ENCODE data around the gene TFPI.

Gene TFPI

GRCh38 chr2:187469538-187469937, 84.7 kb downstream of the TFPI start:
- TF ChIP-seq FOXM1 (IDR thresholded peaks at IDR 0.05; ENCODE audit: borderline replicate concordance, low read depth) (no peak), TAF1 (IDR thresholded peaks at IDR 0.05; ENCODE audit: low read depth) (no peak), ZBTB7A (IDR thresholded peaks at IDR 0.05; ENCODE audit: low read depth) (no peak), CEBPB (IDR thresholded peaks at IDR 0.05) (no peak), CREB1 (IDR thresholded peaks at IDR 0.05; ENCODE audit: low read depth) (no peak), EP300 (IDR thresholded peaks at IDR 0.05; ENCODE audit: borderline replicate concordance) (no peak), EGR1 (IDR thresholded peaks at IDR 0.05) (no peak)

- no peak for TF ChIP-seq CEBPB (IDR thresholded peaks at IDR 0.05)
- no peak for TF ChIP-seq TCF12 (IDR thresholded peaks at IDR 0.05; ENCODE audit: low read depth)
- TF ChIP-seq ZBTB7A (IDR thresholded peaks at IDR 0.05; ENCODE audit: low read depth): no peak
- no peak for TF ChIP-seq NFIC (IDR thresholded peaks at IDR 0.05)
- no peak for TF ChIP-seq RAD21 (IDR thresholded peaks at IDR 0.05; ENCODE audit: low read depth)
- no peak for TF ChIP-seq TAF1 (IDR thresholded peaks at IDR 0.05; ENCODE audit: low read depth)
- TF ChIP-seq USF1 (IDR thresholded peaks at IDR 0.05): no peak
- no peak for TF ChIP-seq TEAD4 (IDR thresholded peaks at IDR 0.05)
- TF ChIP-seq YY1 (IDR thresholded peaks at IDR 0.05; ENCODE audit: low read depth): no peak
These were observed 86.0 kb downstream of the TFPI start for GRCh38 chr2:187468262-187468661.

- no peak for TF ChIP-seq USF1 (IDR thresholded peaks at IDR 0.05)
- TF ChIP-seq ZBTB7A (IDR thresholded peaks at IDR 0.05; ENCODE audit: low read depth): no peak
- no peak for TF ChIP-seq MAX (IDR thresholded peaks at IDR 0.05)
- TF ChIP-seq CREB1 (IDR thresholded peaks at IDR 0.05; ENCODE audit: low read depth): no peak
- no peak for TF ChIP-seq EGR1 (IDR thresholded peaks at IDR 0.05)
These were observed 88.0 kb downstream of the TFPI start for GRCh38 chr2:187466129-187466792.

- TF ChIP-seq MAX (IDR thresholded peaks at IDR 0.05) (no peak), TAF1 (IDR thresholded peaks at IDR 0.05; ENCODE audit: low read depth) (no peak), ZBTB7A (IDR thresholded peaks at IDR 0.05; ENCODE audit: low read depth) (no peak), REST (IDR thresholded peaks at IDR 0.05; ENCODE audit: low read depth) (no peak), EP300 (IDR thresholded peaks at IDR 0.05; ENCODE audit: borderline replicate concordance) (no peak), YY1 (IDR thresholded peaks at IDR 0.05; ENCODE audit: low read depth) (no peak), RAD21 (IDR thresholded peaks at IDR 0.05; ENCODE audit: low read depth) (no peak), CEBPB (IDR thresholded peaks at IDR 0.05) (no peak), USF1 (IDR thresholded peaks at IDR 0.05) (no peak), EGR1 (IDR thresholded peaks at IDR 0.05) (no peak), TCF12 (IDR thresholded peaks at IDR 0.05; ENCODE audit: low read depth) (no peak), TEAD4 (IDR thresholded peaks at IDR 0.05) (no peak), CREB1 (IDR thresholded peaks at IDR 0.05; ENCODE audit: low read depth) (no peak), FOXM1 (IDR thresholded peaks at IDR 0.05; ENCODE audit: borderline replicate concordance, low read depth) (no peak), NFIC (IDR thresholded peaks at IDR 0.05) (no peak)
These were observed 91.4 kb downstream of the TFPI start for GRCh38 chr2:187462839-187463238.

GRCh38 chr2:187461294-187462261, 92.7 kb downstream of the TFPI start:
- TF ChIP-seq ZBTB7A (IDR thresholded peaks at IDR 0.05; ENCODE audit: low read depth): no peak
- no peak for TF ChIP-seq YY1 (IDR thresholded peaks at IDR 0.05; ENCODE audit: low read depth)
- no peak for TF ChIP-seq TCF12 (IDR thresholded peaks at IDR 0.05; ENCODE audit: low read depth)
- TF ChIP-seq NFIC (IDR thresholded peaks at IDR 0.05): no peak
- no peak for TF ChIP-seq CEBPB (IDR thresholded peaks at IDR 0.05)
- no peak for TF ChIP-seq TAF1 (IDR thresholded peaks at IDR 0.05; ENCODE audit: low read depth)
- no peak for TF ChIP-seq EP300 (IDR thresholded peaks at IDR 0.05; ENCODE audit: borderline replicate concordance)
- no peak for TF ChIP-seq FOXM1 (IDR thresholded peaks at IDR 0.05; ENCODE audit: borderline replicate concordance, low read depth)
- TF ChIP-seq RAD21 (IDR thresholded peaks at IDR 0.05; ENCODE audit: low read depth): no peak
- TF ChIP-seq USF1 (IDR thresholded peaks at IDR 0.05): no peak
- TF ChIP-seq EGR1 (IDR thresholded peaks at IDR 0.05): no peak
- no peak for TF ChIP-seq REST (IDR thresholded peaks at IDR 0.05; ENCODE audit: low read depth)
- no peak for TF ChIP-seq MAX (IDR thresholded peaks at IDR 0.05)
- no peak for TF ChIP-seq CREB1 (IDR thresholded peaks at IDR 0.05; ENCODE audit: low read depth)
- no peak for TF ChIP-seq TEAD4 (IDR thresholded peaks at IDR 0.05)
